Stimulated activated CD4-positive, alpha-beta T cell treated with anti-CD3 and anti-CD28 coated beads, Interleukin-15, amount 100 ng/mL, for 24 hours (primary cell): ENCODE measurements around the gene EIF4B.

Experiments used
- DNase-seq: peaks from one replicate; pipeline ENCODE4 v3.0.0-alpha.2; 2020

EIF4B gene

DNA sequence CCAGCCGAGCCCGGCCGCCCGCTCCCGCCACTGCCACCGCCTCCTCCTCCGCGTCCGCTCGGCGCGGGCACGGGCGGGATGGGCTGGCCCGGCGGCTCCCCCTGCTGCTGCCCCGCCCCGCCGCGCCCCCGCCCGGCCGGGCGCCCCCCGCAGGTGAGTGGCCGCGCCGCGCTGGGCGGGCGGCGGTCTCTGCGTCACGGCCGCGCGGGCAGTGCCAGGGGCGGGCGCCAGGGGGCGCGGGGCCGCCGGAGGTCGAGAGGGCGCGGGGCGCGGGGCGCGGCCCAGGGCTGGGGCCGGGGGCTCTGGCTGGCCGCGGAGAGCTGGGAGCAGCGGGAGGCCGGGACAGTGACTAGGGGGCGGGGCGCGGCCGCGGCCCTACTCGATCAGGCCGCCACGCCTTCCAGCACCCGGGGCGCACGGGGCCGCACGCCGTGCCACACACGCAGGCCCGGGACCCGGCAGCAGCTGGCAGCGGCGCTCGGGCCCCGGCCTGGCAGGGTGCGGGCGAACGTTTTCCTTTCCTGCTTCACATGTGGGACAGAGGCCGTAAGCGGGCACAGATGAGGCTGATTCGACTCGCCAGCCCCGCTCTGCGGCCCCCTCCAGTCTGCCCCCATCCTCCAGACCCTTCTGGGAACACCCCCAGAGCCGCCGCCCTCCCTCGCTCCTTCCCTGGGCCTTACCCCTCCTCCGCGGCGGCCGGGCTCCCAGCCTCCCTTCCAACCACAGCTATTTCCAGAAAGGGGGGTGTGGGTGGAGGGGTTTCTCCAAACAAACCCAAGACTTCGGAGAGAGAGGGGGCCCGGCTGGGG is 41.2 kb downstream of the EIF4B start:
- peak; percentile 71 for DNase-seq

DNA sequence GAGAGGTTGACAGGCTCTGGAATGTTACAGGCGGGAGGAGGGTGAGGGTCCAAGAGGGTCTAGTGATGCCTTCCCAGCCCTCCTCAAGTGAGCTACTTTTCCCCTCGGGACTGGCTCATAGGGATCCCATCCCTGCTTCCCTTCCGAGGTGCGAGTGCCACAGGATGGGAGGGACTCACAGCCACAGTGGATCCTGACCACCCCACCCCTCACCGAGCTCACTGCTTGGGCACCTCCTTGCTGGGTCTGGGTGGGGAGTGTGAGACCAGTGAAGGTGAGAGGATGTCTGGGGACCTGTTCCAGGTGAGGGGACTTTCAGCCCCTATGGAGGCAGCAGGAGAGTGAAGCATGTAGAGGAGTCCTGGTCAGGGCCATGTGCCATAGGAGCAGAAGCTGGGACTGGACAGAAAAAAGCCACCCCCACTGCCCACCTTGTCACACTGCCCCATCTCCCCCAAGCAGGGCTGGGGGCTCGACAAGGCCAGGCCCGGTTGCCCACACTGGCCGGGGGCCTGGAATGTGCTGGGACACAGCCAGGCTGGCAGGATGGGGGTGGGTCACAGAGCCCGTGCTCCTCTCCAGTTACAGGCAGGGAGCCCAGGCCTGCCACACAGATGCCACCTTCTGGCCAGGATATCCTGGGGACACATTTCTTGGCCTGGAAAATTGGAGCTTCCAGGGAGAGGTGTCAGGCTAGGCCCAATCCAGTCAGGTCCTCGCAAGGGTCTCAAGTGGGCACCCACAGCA is 42.0 kb downstream of the EIF4B start:
- no peak for DNase-seq

DNA sequence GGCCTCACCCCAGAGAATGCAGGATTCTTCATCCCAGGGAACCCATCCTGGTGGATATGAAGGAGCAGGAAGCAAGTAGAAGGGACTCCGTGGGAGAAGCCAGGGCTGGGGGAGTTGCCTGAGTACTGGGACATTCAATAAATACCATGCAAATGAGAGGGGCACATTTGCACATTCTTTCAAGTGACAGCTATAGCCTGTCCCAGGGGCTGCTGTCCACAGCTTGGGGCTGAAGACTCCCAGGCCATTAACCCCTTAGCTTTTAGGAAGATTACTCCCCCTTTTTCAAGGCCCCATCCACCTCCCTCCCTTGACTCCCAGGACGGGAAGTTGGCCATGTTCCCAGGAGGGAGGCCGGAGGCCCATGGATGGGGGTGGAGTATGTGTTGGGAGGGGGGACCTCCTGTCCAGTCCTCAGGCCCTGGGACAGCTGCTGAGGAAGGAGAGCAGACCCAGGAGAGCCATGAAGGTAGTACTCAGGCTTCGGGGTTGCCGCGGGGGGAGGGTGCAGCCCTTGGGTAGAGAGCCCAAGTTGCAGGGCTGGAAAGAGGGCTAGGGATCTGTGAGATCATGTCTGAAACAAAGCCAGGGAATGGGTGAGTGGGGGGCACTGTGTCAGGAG is 42.6 kb downstream of the EIF4B start:
- no peak for DNase-seq

- no peak for DNase-seq
Measured at GRCh38 chr12:53049571-53050318, 43.5 kb downstream of the EIF4B start, which contains the start of gene TNS2. Gene TNS2, plus strand, starts transcription at chr12:53050065. Its CDS starts 121 bp downstream, at chr12:53050186.

DNA sequence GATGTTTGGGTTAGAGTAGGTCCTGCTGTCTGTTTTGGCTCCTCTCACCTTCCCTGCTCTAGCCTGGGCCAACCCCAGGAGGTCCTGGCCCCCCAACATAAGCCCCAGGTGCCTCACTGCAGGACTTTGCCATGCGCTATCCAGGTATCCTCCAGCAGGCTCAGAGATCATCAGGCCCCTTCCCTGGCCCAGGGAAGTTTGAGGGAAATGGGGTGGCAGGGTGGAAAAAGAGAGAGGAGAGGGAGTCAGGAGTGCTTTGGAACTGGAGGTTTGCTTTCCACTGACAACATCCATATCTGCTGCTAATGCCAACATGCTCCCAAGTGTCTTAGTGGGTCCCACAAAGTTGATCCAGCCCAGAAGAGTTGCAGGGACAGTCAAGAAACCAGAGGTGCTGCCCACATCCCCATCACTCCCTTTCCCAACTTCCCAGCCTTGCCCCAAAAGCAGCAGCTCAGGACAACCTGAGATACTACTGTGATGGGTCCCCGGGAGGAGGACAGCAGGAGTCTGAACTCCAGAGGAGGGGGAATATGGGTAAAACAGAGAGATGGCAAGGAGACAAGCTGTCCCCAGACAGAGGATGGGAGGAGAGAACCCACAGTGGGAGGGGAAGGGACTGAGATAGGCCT is 44.3 kb downstream of the EIF4B start:
- DNase-seq: no peak

GRCh38 chr12:53051058-53051880 is 45.0 kb downstream of the EIF4B start:
- DNase-seq: no peak

GRCh38 chr12:53051881-53052412 is 45.7 kb downstream of the EIF4B start:
- no peak for DNase-seq

DNA sequence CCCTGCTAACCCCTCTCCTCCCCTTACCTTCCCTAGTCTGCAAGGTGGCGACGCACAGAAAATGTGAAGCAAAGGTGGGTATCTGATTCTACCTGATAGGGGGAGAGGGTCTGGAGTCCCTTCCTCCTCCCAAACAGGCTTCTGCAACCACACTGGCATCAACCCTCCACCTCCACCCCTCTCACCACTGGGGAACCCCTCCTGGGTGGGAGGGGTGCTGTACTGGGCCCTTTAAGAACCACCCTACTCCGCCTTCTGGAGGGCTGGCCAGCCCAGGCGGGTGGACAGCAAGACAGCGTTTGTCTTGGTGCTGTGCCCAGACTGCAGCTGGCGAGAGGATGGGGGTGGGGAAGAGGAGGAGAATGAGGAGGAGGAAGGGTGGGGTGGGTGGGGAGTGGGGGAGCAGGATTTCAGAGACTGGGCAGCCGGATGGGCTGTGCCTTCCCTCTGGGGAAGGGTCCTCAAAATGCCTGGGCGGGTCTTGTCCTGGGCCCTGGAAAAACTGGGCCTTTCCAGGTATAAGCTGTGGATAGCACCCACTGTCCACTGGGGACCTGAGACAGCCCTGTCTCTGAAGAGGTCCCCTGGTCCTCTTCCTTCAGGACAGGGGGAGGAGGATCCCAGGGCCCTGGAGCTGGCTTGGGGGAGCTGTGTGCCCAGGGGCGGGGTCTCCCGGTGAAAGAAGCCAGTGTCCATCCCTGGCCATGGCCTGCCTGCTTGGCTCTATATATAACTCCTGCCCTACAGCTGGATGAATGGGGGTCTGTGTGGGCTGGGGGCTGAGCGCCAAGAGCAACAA is 46.4 kb downstream of the EIF4B start:
- no peak for DNase-seq

DNA sequence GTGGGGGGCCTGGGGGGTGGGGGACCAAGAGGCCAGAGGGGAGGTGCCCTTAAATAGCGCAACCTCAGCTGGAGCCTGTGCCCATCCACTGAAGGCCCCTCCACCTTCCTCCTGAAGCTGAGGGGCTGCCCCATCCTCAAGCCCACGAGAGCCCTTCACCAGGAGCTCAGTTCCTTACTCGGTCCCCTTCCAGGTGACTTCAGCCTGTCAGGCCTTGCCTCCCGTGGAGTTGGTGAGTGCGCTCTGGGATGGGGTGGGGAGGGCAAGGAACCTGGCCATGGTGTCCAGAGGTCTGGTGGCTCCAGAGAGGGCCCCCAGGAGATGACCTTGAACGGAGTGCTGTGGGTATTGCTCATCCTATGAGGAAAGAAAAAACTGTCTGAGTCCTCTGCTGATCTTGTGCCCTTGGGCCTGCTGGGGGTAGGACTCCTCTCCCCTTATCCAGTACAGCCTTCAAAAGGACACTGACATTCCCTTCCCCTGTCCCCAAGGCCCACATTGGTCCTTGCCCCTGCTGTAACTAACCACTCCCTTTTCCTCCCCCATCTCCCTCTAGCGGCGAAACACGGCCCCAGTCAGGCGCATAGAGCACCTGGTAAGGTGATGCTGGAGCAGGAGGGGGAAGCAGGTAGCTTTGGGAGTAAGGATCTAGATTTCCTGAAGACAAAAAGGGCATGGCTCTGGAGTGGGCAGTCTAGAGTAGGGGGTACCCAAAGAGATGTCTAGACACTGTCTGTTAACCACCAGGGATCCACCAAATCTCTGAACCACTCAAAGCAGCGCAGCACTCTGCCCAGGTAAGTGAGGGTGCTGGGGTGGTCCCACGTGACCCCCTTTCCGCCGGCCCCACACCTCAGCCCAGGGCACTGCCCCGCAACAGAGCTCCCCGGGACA is 47.2 kb downstream of the EIF4B start:
- peak; percentile 64 for DNase-seq

GRCh38 chr12:53054112-53054878 is 48.0 kb downstream of the EIF4B start:
- peak; percentile 96 for DNase-seq

DNA sequence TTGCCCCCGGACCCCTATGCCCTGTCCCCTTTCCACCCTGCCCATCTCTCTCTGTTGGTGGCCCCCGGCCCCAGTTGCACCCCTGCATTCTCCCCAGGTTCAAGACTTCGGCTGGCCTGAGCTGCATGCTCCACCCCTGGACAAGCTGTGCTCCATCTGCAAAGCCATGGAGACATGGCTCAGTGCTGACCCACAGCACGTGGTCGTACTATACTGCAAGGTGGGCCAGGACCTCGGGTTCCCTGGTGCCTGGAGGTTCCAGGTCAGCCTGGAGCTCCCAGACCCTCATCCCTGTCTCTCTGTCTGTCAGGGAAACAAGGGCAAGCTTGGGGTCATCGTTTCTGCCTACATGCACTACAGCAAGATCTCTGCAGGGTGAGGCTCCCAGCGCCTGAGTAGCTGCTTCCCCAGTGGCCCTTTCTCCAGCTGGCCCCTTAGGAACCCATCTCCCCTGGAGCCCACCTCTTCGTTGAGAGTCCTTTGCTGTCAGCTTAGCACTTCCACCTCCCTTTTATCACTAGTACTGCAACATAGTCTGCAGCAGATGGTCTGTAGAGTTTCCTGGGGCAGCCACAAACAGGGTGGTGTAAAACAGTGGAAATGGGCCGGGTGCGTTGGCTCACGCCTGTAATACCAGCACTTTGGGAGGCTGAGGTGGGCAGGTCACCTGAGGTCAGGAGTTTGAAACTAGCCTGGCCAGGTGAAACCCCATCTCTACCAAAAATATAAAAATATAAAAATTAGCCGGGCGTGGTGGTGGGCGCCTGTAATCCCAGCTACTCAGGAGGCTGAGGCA is 49.4 kb downstream of the EIF4B start:
- no peak for DNase-seq

DNA sequence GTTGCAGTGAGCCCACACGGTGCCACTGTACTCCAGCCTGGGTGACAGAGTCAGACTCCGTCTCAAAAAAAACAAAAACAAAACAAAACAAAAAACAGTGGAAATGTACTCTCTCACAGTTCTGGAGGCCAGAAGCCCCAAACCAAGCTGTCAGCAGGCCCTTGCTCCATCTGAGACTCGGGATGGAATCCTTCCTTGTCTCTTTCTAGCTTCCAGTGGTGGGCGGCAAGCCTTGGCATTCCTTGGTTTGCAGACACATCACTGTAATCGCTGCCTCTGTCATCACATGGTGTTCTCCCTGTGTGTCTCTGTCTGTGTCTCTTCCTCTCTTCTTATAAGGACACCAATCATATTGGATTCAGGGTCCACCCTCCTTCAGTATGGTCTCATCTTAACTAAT is 50.0 kb downstream of the EIF4B start:
- DNase-seq: no peak

- DNase-seq: no peak
Measured at GRCh38 chr12:53056901-53057300, 50.6 kb downstream of the EIF4B start.

DNA sequence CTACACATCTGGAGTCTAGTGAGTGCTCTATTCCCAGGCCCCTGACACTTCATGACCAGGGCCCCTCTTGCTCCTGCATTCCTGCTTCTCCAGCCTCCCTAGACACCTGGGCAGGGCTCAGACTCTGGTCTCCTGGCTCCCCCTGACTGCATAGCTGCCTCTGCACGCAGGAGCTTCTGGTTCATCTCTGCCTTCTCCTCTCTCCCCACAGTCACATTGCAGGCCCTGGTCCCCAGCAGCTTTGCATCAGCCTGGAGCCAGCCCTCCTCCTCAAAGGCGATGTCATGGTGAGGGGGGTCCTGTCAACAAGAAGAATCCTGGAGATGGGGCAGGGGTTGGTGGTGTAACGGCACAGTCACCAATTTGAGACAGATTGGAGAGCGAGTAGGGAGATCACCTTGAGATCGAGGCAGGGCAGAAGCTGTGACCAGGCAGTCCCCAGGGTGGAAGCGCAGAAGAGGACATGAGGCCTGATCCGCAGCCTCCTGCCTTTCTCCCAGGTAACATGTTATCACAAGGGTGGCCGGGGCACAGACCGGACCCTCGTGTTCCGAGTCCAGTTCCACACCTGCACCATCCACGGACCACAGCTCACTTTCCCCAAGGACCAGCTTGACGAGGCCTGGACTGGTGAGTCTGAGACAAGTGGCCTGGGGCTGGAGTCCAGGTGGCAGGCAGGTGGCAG is 51.7 kb downstream of the EIF4B start:
- no peak for DNase-seq

- DNase-seq: no peak
Measured at GRCh38 chr12:53058674-53059433, 52.6 kb downstream of the EIF4B start.

- no peak for DNase-seq
Measured at GRCh38 chr12:53059434-53060063, 53.3 kb downstream of the EIF4B start.
